Forelimb muscle (tissue), 1 donor: Measurements from ENCODE around the gene MED12L. TPM values are rescaled to one million over a fixed set of nuclear protein-coding genes. Genes with fewer than 3 reads are reported as not detected.

Source experiments
- DNase-seq: peaks from one replicate; pipeline ENCODE4 v3.0.0-alpha.2; 2013; ENCODE audit warnings: low read depth
- polyA plus RNA-seq: library from polyadenylated mRNA; unstranded; fragments of 120-200 nt; gene quantifications from one replicate; pipeline ENCODE4 v1.2.1, GENCODE V29; 2013; ENCODE audit not compliant: insufficient read length

The MED12L gene
- polyA plus RNA-seq, 1 donor, result 10.0 TPM

- DNase-seq, result no peak
Measured at GRCh38 chr3:151285940-151286339, 200.5 kb downstream of the MED12L start.

- DNase-seq, result no peak
Measured at GRCh38 chr3:151289445-151289844, 204.0 kb downstream of the MED12L start.

- no peak for DNase-seq
Measured at GRCh38 chr3:151290673-151291072, 205.2 kb downstream of the MED12L start.

- DNase-seq, result no peak
Measured at GRCh38 chr3:151293127-151293526, 207.7 kb downstream of the MED12L start.

GRCh38 chr3:151296226-151296625 is 210.8 kb downstream of the MED12L start:
- DNase-seq, result no peak

- no peak for DNase-seq
Measured at GRCh38 chr3:151297429-151297828, 212.0 kb downstream of the MED12L start.

GRCh38 chr3:151299006-151299405 is 213.5 kb downstream of the MED12L start:
- no peak for DNase-seq

GRCh38 chr3:151300539-151300938 is 215.1 kb downstream of the MED12L start:
- DNase-seq, result no peak

GRCh38 chr3:151301787-151302186 is 216.3 kb downstream of the MED12L start:
- DNase-seq, result no peak

- DNase-seq, result no peak
Measured at GRCh38 chr3:151303751-151304150, 218.3 kb downstream of the MED12L start.

GRCh38 chr3:151305060-151305774 is 219.8 kb downstream of the MED12L start:
- DNase-seq, result no peak

- no peak for DNase-seq
Measured at GRCh38 chr3:151305775-151306151, 220.3 kb downstream of the MED12L start.

- no peak for DNase-seq
Measured at GRCh38 chr3:151306168-151306810, 220.8 kb downstream of the MED12L start.

GRCh38 chr3:151307131-151307530 is 221.7 kb downstream of the MED12L start:
- DNase-seq, result no peak

GRCh38 chr3:151307583-151308488 is 222.4 kb downstream of the MED12L start:
- no peak for DNase-seq

- DNase-seq, result no peak
Measured at GRCh38 chr3:151309566-151309965, 224.1 kb downstream of the MED12L start.

GRCh38 chr3:151312972-151313371 is 227.5 kb downstream of the MED12L start:
- DNase-seq, result no peak

GRCh38 chr3:151314137-151314536 is 228.7 kb downstream of the MED12L start:
- no peak for DNase-seq

- no peak for DNase-seq
Measured at GRCh38 chr3:151314593-151314992, 229.1 kb downstream of the MED12L start.

GRCh38 chr3:151315136-151315535 is 229.7 kb downstream of the MED12L start:
- no peak for DNase-seq

GRCh38 chr3:151315846-151316245 is 230.4 kb downstream of the MED12L start:
- DNase-seq, result no peak

- no peak for DNase-seq
Measured at GRCh38 chr3:151316267-151316991, 231.0 kb downstream of the MED12L start, which contains the start of gene GPR87. Gene GPR87, minus strand, starts transcription at chr3:151316820. Its CDS starts 16,720 bp downstream, at chr3:151300100.
